ENCODE results near the gene C10orf88. TPM values are rescaled to one million over a fixed set of nuclear protein-coding genes. Genes with fewer than 3 reads are reported as not detected.

C10orf88 gene
- total and polyA plus RNA-seq, 8 donors, result 1.7 to 17.1 (median 3.6) TPM

DNA sequence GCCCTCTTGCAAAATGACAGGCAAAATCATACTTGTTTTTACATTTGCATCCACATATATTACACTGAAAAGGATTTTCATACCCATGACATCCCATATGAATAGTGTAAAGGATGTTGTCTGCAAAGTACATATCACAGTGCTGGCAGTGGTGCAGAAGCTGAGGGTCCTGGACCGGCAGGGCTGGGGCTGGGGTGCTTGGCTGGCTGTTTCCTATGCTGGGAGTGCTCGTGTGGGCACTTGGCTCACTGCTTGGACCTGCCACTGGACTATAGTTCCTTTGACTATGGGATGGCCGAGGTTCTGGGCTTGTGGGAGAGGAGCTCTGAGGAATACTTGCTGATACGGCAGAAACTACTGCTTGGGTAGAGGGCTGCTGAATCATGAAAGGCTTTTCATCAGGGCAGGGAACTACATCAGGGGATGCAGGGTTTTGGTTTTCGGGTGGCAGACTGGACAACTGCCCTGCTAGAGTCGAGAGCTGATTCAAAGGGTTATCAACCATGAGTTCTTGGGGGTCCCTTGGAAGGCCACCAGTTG lies 39.8 kb upstream of the C10orf88 start:
- 89 to 98% (median 95%) methylated on average over 4 to 6 of the region's 6 CpGs for WGBS, 5 donors
- intact Hi-C loops (cut with DNase I; ENCODE audit: low total_unique reads), result no loop called here

GRCh38 chr10:122992031-122992585 lies 38.1 kb upstream of the C10orf88 start:
- no peak overlapping the region for H3K27ac ChIP-seq
- peaks cover 16 to 72% (median 56%) of the 10 kb centered on the region in 4 donors for H3K36me3 ChIP-seq
- H3K4me1 ChIP-seq, result no peaks in the 10 kb centered on the region
- WGBS, 5 donors, result 56 to 78% (median 71%) methylated on average over 1 of the region's 1 CpG
- DNase-seq, result no peak
- H3K27me3 ChIP-seq, result no peaks in the 10 kb centered on the region
- H3K9me3 ChIP-seq, result no peaks in the 10 kb centered on the region
- intact Hi-C loops (cut with DNase I; ENCODE audit: low total_unique reads), result no loop called here
- no peak overlapping the region for H3K4me3 ChIP-seq
- TF ChIP-seq POLR2AphosphoS5 (IDR thresholded peaks at IDR 0.05) (no peak), EP300 (IDR thresholded peaks at IDR 0.05) (no peak), POLR2A (IDR thresholded peaks at IDR 0.05) (no peak), CTCF (IDR thresholded peaks at IDR 0.05) (no peak)

More for the DNA sequence above, 39.8 kb upstream of the C10orf88 start:
- Histone ChIP-seq H3K27ac (no peak overlapping the region), H3K9me3 (no peaks in the 10 kb centered on the region), H3K36me3 (peaks cover 16 to 83% (median 65%) of the 10 kb centered on the region in 4 donors), H3K4me3 (no peak overlapping the region), H3K4me1 (peaks cover 0 to 9% (median 4%) of the 10 kb centered on the region in 4 donors), H3K27me3 (no peaks in the 10 kb centered on the region)
- DNase-seq, result no peak
- no peak for TF ChIP-seq CTCF (IDR thresholded peaks at IDR 0.05)
- TF ChIP-seq POLR2A (IDR thresholded peaks at IDR 0.05), result no peak
- TF ChIP-seq EP300 (IDR thresholded peaks at IDR 0.05), result no peak
- no peak for TF ChIP-seq POLR2AphosphoS5 (IDR thresholded peaks at IDR 0.05)

DNA sequence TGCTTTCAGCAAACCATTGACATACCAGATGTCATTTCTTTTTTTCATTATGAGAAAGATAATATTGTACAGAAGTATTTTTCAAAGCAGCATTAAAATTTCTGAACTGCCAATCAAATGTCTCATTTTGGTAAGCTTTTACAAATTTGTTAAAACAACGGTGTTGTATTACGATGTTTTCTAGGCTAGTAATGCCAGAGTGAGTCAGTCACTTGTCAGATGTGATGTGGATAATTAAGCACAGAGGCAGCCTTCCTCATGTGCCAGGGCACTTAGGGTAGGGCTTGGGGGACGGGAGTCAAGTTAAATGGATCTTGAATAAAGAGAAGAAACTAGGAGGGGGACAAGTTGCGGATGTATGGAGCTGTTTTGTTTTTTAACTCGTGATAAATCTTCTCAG lies 36.3 kb upstream of the C10orf88 start:
- no peak for DNase-seq
- no peak overlapping the region for H3K27ac ChIP-seq
- no peak for TF ChIP-seq EP300 (IDR thresholded peaks at IDR 0.05)
- no peak for TF ChIP-seq POLR2AphosphoS5 (IDR thresholded peaks at IDR 0.05)
- no peak for TF ChIP-seq CTCF (IDR thresholded peaks at IDR 0.05)
- no peak for TF ChIP-seq POLR2A (IDR thresholded peaks at IDR 0.05)
- no peak overlapping the region for H3K4me3 ChIP-seq
- intact Hi-C loops (cut with DNase I; ENCODE audit: low total_unique reads), result no loop called here
- 69 to 84% (median 75%) methylated on average over 5 of the region's 5 CpGs for WGBS, 5 donors
- H3K9me3 ChIP-seq, result no peaks in the 10 kb centered on the region
- peaks cover 15 to 58% (median 41%) of the 10 kb centered on the region in 4 donors for H3K36me3 ChIP-seq
- no peaks in the 10 kb centered on the region for H3K4me1 ChIP-seq
- no peaks in the 10 kb centered on the region for H3K27me3 ChIP-seq

GRCh38 chr10:122988501-122988900 lies 34.5 kb upstream of the C10orf88 start:
- no peak for DNase-seq
- Histone ChIP-seq H3K9me3 (no peaks in the 10 kb centered on the region), H3K4me3 (no peak overlapping the region), H3K36me3 (peaks cover 0 to 40% (median 25%) of the 10 kb centered on the region in 4 donors), H3K4me1 (no peaks in the 10 kb centered on the region), H3K27me3 (no peaks in the 10 kb centered on the region), H3K27ac (no peak overlapping the region)
- 80 to 86% (median 82%) methylated on average over 2 of the region's 2 CpGs for WGBS, 5 donors
- intact Hi-C loops (cut with DNase I; ENCODE audit: low total_unique reads), result no loop called here
- no peak for TF ChIP-seq CTCF (IDR thresholded peaks at IDR 0.05)
- no peak for TF ChIP-seq POLR2AphosphoS5 (IDR thresholded peaks at IDR 0.05)
- no peak for TF ChIP-seq POLR2A (IDR thresholded peaks at IDR 0.05)
- no peak for TF ChIP-seq EP300 (IDR thresholded peaks at IDR 0.05)
